HG02763 (cell line): ENCODE results near the gene CELF4.

Experiments
- ATAC-seq: cut with Tn5 transposase; IDR thresholded peaks from one replicate; pipeline ENCODE4 v1.9.1; 2021; ENCODE audit warnings: mild to moderate bottlenecking, moderate library complexity; ENCODE audit not compliant: unreplicated experiment

Gene CELF4

GRCh38 chr18:37270038-37270665 lies 295.4 kb downstream of the CELF4 start:
- no peak for ATAC-seq

GRCh38 chr18:37266290-37266689 lies 299.3 kb downstream of the CELF4 start:
- no peak for ATAC-seq

GRCh38 chr18:37265382-37265781 lies 300.2 kb downstream of the CELF4 start:
- no peak for ATAC-seq

GRCh38 chr18:37264956-37265355 lies 300.6 kb downstream of the CELF4 start:
- ATAC-seq, result no peak

GRCh38 chr18:37261988-37262387 lies 303.6 kb downstream of the CELF4 start:
- no peak for ATAC-seq

DNA sequence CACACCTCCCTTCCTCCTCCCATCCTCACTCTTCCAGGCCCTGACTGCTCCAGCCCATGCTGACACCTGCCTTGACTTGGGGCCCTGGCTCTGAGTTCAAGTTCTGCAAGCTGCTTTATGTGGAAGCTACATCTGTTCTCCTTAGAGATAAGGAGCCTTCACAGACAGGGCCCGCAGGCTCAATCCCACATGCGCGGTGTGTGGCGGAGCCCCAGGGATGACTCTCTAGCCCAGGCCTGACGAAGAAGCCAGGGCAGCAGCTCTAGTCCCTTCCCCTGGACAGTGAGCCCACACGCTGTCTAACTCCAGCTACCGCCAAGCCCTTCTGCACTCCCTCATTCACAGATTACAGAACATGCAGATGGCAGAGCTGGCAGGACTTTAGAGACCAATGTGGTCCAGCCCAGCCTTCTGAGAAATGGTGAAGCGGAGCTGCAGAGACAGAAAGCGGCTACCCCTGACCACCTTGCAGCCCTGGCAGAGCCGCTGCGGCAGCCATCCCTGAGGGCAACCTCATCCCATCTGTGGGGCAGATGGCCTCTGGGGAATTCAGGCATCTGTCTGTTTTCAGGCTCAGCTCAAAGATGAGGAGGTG lies 304.3 kb downstream of the CELF4 start:
- no peak for ATAC-seq

- ATAC-seq, result no peak
These were observed 305.1 kb downstream of the CELF4 start for GRCh38 chr18:37260367-37261093.

GRCh38 chr18:37259711-37260110 lies 305.9 kb downstream of the CELF4 start:
- no peak for ATAC-seq

DNA sequence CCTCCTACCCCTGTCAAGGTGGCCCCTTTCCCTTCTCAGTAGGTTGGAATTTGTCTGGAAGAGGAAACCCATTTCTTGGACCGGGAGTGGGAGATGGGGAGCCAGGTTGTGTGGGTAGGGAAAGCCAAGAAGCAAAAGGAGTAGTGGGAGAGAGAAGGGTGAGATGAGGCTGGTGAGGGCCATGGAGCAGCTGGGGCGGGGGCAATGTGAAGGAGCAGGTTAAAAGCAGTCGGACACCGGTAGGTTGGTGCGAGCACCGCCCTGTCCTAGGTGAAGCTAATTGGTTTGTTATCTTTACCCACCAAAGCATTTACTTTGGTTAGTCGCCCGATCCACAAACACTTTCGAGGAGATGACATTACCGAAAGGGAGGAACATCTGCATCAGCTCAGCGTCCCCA lies 306.8 kb downstream of the CELF4 start:
- no peak for ATAC-seq

DNA sequence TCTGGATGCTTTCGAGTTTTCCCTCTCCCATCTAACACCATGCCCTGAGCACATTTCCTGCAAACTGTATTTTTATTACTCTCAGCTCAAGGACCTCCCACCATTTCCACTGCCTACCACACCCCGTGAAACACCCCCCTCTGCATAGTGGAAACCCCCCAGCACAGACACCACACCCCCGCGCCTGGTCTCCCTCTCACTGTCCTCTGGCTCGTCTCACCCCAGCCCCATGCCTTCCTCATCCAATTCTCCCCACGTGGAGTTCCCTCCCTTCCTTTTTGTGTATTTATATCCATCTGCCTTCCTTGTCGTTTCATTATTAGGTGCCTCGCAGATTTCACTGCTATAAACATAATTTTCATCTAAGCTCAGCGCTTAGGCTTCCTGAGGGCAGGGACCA lies 307.5 kb downstream of the CELF4 start:
- ATAC-seq, result no peak

DNA sequence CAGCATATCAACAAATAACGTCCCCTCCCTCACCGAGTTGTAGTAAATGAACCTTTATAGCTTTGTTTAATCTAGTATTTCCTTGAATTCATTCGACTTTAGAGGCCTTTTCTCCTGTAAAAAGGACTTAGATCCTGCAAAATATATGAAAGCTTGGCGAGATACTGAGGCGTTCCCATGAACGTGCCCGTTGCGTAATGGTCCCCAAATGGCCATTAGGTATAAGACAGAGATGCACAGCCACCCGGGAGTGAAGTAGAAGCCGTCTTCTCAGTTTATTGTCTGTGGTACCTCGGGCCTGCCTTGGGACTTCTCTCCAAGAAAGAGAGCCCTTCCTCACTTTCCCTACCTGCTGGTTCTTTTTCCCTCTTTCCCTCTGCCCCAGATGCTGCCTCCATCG lies 310.6 kb downstream of the CELF4 start:
- ATAC-seq, result no peak

DNA sequence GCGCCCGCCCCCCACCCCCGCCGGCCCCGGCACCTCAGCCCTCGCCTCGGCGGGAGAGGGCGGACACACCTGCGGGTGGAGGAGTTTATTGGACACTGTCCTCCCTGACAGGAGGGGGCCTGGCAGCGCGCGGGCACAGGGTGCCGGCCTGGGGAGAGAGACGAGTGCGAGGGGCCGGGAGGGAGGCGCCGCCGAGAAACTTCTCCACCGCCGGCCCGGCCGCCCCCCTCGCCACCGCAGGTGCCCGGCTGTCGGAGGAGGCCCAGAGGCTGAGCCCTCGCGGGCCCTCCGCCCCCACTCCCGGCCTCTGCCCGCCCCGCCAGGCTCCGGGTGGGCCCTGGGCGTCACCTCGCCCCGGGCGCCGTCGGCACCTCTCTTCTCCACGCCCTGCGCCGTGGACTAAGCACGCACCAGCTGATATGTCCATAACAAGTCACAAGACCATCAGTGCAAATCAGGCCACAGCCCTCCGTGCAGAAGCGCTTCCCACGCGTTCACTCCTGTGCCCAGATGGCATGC lies 311.3 kb downstream of the CELF4 start:
- ATAC-seq, result no peak

GRCh38 chr18:37253394-37254235 lies 312.0 kb downstream of the CELF4 start:
- ATAC-seq, result no peak

GRCh38 chr18:37252854-37253393 lies 312.7 kb downstream of the CELF4 start:
- no peak for ATAC-seq

- ATAC-seq, result no peak
These were observed 313.3 kb downstream of the CELF4 start for GRCh38 chr18:37252342-37252741.

GRCh38 chr18:37251679-37252078 lies 313.9 kb downstream of the CELF4 start:
- no peak for ATAC-seq

GRCh38 chr18:37249895-37250618 lies 315.5 kb downstream of the CELF4 start:
- ATAC-seq, result no peak

- ATAC-seq, result no peak
These were observed 316.3 kb downstream of the CELF4 start for GRCh38 chr18:37249171-37249886.

DNA sequence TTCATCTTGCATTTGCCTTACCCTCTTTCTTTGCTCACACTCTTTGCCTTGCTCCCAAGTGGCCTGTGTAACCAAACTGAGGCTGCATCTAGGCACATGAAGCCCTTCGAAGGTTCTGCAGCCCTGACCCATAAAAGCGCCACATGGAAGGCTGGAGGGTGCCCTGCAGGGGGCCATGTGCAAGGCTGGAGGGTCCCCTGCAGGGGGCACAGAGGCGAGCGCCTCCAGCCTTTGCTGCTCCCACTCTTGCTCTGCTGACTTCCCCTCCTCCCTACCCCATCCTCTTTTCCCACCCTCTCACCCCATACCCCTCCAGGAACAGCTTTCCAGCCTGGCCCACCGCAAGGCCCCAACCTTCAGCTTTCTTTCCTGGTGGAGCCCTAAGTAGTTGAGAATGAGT lies 317.3 kb downstream of the CELF4 start:
- no peak for ATAC-seq
